A549 (cell line): ENCODE measurements around the gene PROCR.

Experiments
- ATOH8 ChIP-seq: fragments of 250-450 bp; sonication (Bioruptor Pico); IDR thresholded peaks from 2 replicates; pipeline ENCODE4 v1.5.0; 2020; ENCODE audit warnings: low read depth, mild to moderate bottlenecking, moderate library complexity
- CTCF ChIP-seq: fragments of >200 bp; sonication (Bioruptor Twin); formaldehyde crosslinking; IDR thresholded peaks from 3 replicates; pipeline ENCODE4 v1.5.1; 2016
- EP300 ChIP-seq, 2 experiments: fragments of >200 bp; sonication (Bioruptor Twin); formaldehyde crosslinking; IDR thresholded peaks; 2 replicates in 1 of 2; 3 replicates in 1 of 2; pipeline ENCODE4 v1.6.1; 2016 to 2017
- MAZ ChIP-seq: fragments of 150-350 bp; IDR thresholded peaks from 2 replicates; pipeline ENCODE4 v1.6.1; 2014; ENCODE audit warnings: antibody characterized with exemption, low read depth, low read length, borderline replicate concordance
- PHF8 ChIP-seq: fragments of 200-600 bp; sonication (generic); IDR thresholded peaks from 2 replicates; pipeline ENCODE4 v1.6.1; 2016; ENCODE audit warnings: low read depth, mild to moderate bottlenecking, antibody characterized with exemption, moderate library complexity, borderline replicate concordance
- POLR2A ChIP-seq: IDR thresholded peaks from 2 replicates; pipeline ENCODE4 v1.6.1; 2012; ENCODE audit warnings: mild to moderate bottlenecking, low read length

GRCh38 chr20:35144694-35145093 is 27.2 kb upstream of the PROCR start:
- TF ChIP-seq CTCF (no peak), EP300 (IDR thresholded peaks at IDR 0.05) (no peak), ATOH8 (CRISPR knock-in tag) (no peak), PHF8 (no peak), MAZ (no peak), POLR2A (no peak)
